Astrocyte of the hippocampus (primary cell): ENCODE data around the gene POLA1.
A peak's percentile ranks its signal among the peaks of the same experiment; 100 is the strongest.

Source experiments
- DNase-seq: peaks from one replicate; pipeline ENCODE4 v3.0.0; 2011; ENCODE audit warnings: low read depth, low spot score

The POLA1 gene

DNA sequence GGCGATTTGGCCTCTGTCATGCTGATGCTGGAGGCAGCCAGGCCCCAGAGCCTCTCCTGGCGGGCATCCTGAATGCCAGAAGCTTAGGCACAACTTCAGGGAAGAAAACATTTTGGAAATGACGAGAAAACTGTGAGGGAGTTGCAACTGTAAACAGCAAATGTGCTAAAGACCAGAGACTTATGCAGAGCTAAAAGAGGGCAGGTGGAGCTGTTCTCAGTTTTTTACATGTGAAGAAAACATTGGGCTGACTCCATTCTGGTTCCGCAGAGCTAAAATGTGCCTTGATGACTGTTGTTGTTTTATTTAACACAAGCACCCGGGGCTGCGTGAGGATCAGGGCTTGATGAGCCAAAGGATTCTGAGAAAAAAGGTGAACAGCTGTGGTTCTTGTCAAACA lies 332.9 kb downstream of the POLA1 start:
- no peak for DNase-seq

DNA sequence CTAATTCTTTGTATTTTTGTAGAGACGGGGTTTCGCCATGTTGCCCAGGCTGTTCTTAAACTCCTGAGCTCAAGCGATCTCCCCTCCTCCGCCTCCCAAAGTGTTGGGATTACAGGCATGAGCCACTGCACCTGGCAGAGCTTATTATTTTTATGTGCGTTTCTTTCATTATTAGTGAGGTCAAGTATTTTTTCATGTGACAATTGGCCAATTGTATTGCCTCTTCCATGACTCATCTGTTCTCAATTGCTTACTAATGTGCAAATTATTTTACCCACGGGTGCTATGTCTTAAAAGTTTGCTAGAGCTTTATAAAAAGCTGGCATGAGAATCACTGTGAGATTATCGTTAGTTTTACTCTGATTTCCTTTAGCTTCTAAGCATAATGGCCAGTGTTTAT lies 335.0 kb downstream of the POLA1 start:
- peak; percentile 61 for DNase-seq

DNA sequence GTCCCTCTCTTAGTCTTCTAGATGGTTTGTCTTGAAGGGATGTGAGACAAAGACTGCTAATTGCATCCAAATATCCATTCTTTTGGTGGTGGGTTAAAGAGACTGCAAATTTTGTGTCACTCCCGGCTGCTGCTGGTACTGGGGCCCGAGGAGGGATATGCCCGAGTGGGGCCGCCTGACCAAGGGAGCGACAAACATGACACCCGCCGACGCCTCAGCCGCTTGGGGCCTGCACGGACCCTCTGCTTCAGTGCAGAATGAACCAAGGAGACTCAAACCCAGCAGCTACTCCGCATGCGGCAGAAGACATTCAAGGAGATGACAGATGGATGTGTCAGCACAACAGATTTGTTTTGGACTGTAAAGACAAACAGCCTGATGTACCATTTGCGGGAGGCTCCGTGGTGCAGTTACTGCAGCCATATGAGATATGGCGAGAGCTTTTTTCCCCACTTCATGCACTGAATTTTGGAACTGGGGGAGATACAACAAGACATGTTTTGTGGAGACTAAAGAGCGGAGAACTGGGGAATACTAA lies 335.6 kb downstream of the POLA1 start:
- no peak for DNase-seq

DNA sequence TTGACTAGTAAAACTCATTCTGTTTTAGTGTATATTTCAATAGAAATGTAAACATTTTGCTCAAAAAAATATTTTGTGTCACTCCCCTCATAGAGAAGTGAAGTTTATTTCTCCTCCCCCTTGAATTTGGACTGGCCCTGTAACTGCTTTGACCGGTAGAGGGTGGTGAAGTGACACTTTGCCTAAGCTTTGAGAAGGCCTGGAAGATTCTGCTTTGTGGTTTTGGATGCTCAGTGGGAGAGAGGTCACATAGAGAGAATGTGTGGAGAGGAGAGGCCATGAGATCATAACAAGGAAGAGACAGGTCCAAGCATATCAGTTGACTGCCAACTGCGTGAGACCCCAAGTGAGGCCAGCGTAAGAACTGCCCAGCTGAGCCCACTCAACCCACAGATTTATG lies 341.2 kb downstream of the POLA1 start:
- peak; percentile 20 for DNase-seq

DNA sequence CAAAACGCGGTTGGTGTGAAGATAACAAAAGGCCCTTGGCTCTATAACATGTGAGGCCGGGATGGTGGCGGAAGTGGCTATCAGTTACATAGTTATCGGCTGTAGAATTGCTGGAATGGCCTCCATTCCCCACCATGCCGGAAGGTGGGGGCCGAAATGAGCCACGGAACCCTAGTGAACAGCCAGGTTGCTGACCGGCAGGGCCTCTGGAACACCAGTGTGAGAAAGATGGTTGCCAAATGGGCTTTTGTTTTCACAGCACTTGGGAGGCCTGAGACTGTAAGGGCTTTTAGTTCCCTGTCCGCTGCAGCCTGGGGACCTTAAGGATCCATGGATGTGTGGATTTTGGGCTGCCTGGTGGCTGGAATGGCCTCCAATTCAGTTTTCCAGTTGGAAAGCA lies 345.3 kb downstream of the POLA1 start:
- no peak for DNase-seq

DNA sequence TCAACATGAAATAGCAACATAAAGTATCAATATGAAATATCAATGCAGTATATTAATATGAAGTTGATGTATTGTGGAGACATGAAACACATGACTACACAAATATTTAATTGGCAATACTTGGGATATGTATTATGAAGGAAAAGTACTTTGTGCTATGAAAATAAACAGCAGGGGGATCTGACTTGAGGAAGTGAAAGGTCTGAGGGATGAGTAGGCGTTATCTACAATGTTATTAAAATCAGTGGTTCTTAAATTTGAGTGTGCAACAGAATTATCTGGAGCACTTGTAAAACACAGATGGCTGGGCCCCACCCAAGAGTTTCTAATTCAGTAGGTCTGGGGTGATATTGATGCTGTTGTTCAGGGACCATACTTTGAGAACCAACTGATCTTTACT lies 349.5 kb downstream of the POLA1 start:
- DNase-seq = no peak
